Measurements from ENCODE around the gene KCNA5. TPM values are rescaled to one million over a fixed set of nuclear protein-coding genes. Genes with fewer than 3 reads are reported as not detected.

The KCNA5 gene
- total and polyA plus RNA-seq, 9 of the 15 experiments (the other 6 are each of a cell fraction or from before 2014, with no cell fraction given): not detected

- no peak for TF ChIP-seq GABPB1 (CRISPR knock-in tag; IDR thresholded peaks at IDR 0.05)
- no peak for TF ChIP-seq ZNF583 (CRISPR knock-in tag; IDR thresholded peaks at IDR 0.05)
- TF ChIP-seq SNIP1 (IDR thresholded peaks at IDR 0.05; ENCODE audit: low read depth): no peak
- TF ChIP-seq AFF4 (CRISPR knock-in tag; IDR thresholded peaks at IDR 0.05): no peak
- no peak for TF ChIP-seq STAT5B (CRISPR knock-in tag; IDR thresholded peaks at IDR 0.05)
- TF ChIP-seq HEY1 (CRISPR knock-in tag; IDR thresholded peaks at IDR 0.05; ENCODE audit: borderline replicate concordance): no peak
- no peak for TF ChIP-seq FOXA3 (CRISPR knock-in tag; conservative IDR thresholded peaks at IDR 0.05 in 1 of 2, IDR thresholded peaks at IDR 0.05 in 1 of 2)
- TF ChIP-seq SLC30A9 (CRISPR knock-in tag; IDR thresholded peaks at IDR 0.05): no peak
- no peak for TF ChIP-seq NFXL1 (CRISPR knock-in tag; IDR thresholded peaks at IDR 0.05)
- no peak for TF ChIP-seq ZNF449 (CRISPR knock-in tag; IDR thresholded peaks at IDR 0.05)
- TF ChIP-seq HDAC6 (IDR thresholded peaks at IDR 0.05; ENCODE audit: low read depth, low read length): no peak
- TF ChIP-seq HCFC1 (IDR thresholded peaks at IDR 0.05; ENCODE audit: low read depth, low read length): no peak
- no peak for TF ChIP-seq NR0B1 (IDR thresholded peaks at IDR 0.05; ENCODE audit: partially characterized antibody)
- no peak for TF ChIP-seq KAT2B (IDR thresholded peaks at IDR 0.05; ENCODE audit: low read depth, low read length)
- no peak for TF ChIP-seq CBFA2T3 (IDR thresholded peaks at IDR 0.05)
- TF ChIP-seq ZNF41 (CRISPR knock-in tag; conservative IDR thresholded peaks at IDR 0.05): no peak
- TF ChIP-seq CBX2 (IDR thresholded peaks at IDR 0.05; ENCODE audit: insufficient read depth, low read length, poor library complexity, severe bottlenecking): no peak
- TF ChIP-seq RB1 (IDR thresholded peaks at IDR 0.05; ENCODE audit: low read depth): no peak
- TF ChIP-seq SOX6 (IDR thresholded peaks at IDR 0.05): no peak
These were observed 24.9 kb downstream of the KCNA5 start for GRCh38 chr12:5068619-5069018.

More at GRCh38 chr12:5068619-5069018, 24.9 kb downstream of the KCNA5 start:
- Histone ChIP-seq H3K36me3 (ENCODE audit: control insufficient read depth, insufficient read depth, low read length) (no peaks in the 10 kb centered on the region), H3K9me3 (replicated peaks; ENCODE audit: control insufficient read depth, insufficient read depth, low read depth, low read length) (no peaks in the 10 kb centered on the region), H3K9me1 (ENCODE audit: control insufficient read depth, insufficient read depth, low read length) (no peaks in the 10 kb centered on the region), H2AFZ (ENCODE audit: low read depth, low read length) (no peak overlapping the region), H4K20me1 (replicated peaks; ENCODE audit: control insufficient read depth, insufficient read depth, low read length) (no peaks in the 10 kb centered on the region), H3K4me3 (no peak overlapping the region), H3K27me3 (ENCODE audit: control insufficient read depth in 2 of 2, insufficient read depth in 2 of 2, low read length in 2 of 2) (no peaks in the 10 kb centered on the region), H3K79me2 (ENCODE audit: control insufficient read depth, insufficient read depth, low read length) (no peaks in the 10 kb centered on the region), H3K9ac (ENCODE audit: insufficient read depth in 1 of 2, low read depth in 2 of 2, low read length in 2 of 2) (no peak overlapping the region), H3K4me1 (replicated peaks in 1 of 2; ENCODE audit: control insufficient read depth in 2 of 2, insufficient read depth in 2 of 2, low read length in 2 of 2) (no peaks in the 10 kb centered on the region), H3K27ac (ENCODE audit: extremely low read depth, low read depth, low read length) (no peak overlapping the region), H3K4me2 (ENCODE audit: insufficient read depth, low read length) (no peak overlapping the region)
- DNase-seq (ENCODE audit: extremely low read depth in 1 of 4, low spot score in 3 of 4) (no peak), FAIRE-seq (no peak), ATAC-seq (no peak)
- intact Hi-C loops (cut with micrococcal nuclease): no loop called here
- no TSS peak for BruUV-seq (replicated peaks)
- WGBS (ENCODE audit: insufficient coverage, low coverage, missing lambda C conversion rate): 0% methylated on average over 1 of the region's 1 CpG
- POLR2A ChIA-PET: interaction anchor here (1.2 kb wide), 1 partner anchor 11 kb away, joined by 3 read pairs; no protein-coding TSS in a partner anchor
- in situ Hi-C loops (cut with MboI): no loop called here
- CTCF ChIA-PET (ENCODE audit: low intra/inter-chr PET ratio): no interaction called here
